ENCODE measurements around the gene TRIM5. TPM values are rescaled to one million over a fixed set of nuclear protein-coding genes. Genes with fewer than 3 reads are reported as not detected.

Gene TRIM5
- total RNA-seq, 1 experiment from 2014 or later = 21.5 TPM

- H3K23ac ChIP-seq (ENCODE audit: insufficient read length, low read depth, low read length) = no peak overlapping the region
- no peaks in the 10 kb centered on the region for H3K27me3 ChIP-seq (ENCODE audit: insufficient read depth, low read length)
- H2BK20ac ChIP-seq (ENCODE audit: low read depth, low read length, poor library complexity, severe bottlenecking) = no peak overlapping the region
- no peak overlapping the region for H2AK5ac ChIP-seq (ENCODE audit: insufficient read length, low read length)
- no peaks in the 10 kb centered on the region for H3K9me3 ChIP-seq (ENCODE audit: control insufficient read depth, low read depth, low read length)
- no peak overlapping the region for H3K4ac ChIP-seq (ENCODE audit: low read depth, low read length)
- H3K14ac ChIP-seq (ENCODE audit: insufficient read depth, low read length) = no peak overlapping the region
- DNase-seq = no peak
- H2BK120ac ChIP-seq (ENCODE audit: low read depth, low read length, poor library complexity, severe bottlenecking) = no peak overlapping the region
- no peak overlapping the region for H4K5ac ChIP-seq (ENCODE audit: insufficient read length, low read depth, low read length)
- no peak overlapping the region for H2AFZ ChIP-seq (ENCODE audit: low read length)
- H3K56ac ChIP-seq (ENCODE audit: insufficient read length, low read depth, low read length) = no peak overlapping the region
- H2BK12ac ChIP-seq (ENCODE audit: insufficient read length, low read depth, low read length) = no peak overlapping the region
- WGBS (ENCODE audit: extremely low coverage, insufficient read length, low lambda C conversion rate) = no CpG with 5 or more reads among the region's 3 CpGs
- no peaks in the 10 kb centered on the region for H3K9me3 Mint-ChIP-seq
- H3K27me3 Mint-ChIP-seq (ENCODE audit: low read depth) = no peaks in the 10 kb centered on the region
- no peak overlapping the region for H3K18ac ChIP-seq (ENCODE audit: insufficient read length, low read depth, low read length)
- no peak overlapping the region for H3T11ph ChIP-seq (ENCODE audit: low read length)
- H2BK5ac ChIP-seq (ENCODE audit: insufficient read length, low read length) = no peak overlapping the region
- no peak overlapping the region for H3K9ac ChIP-seq (ENCODE audit: extremely low read depth, insufficient read length, low read length)
- H3K36me3 Mint-ChIP-seq (ENCODE audit: insufficient read depth in 1 of 3, low read depth in 3 of 3) = no peaks in the 10 kb centered on the region
- H4K8ac ChIP-seq (replicated peaks; ENCODE audit: insufficient read length, low read depth, low read length) = no peak overlapping the region
- no peaks in the 10 kb centered on the region for H3K23me2 ChIP-seq (ENCODE audit: insufficient read length, low read depth, low read length, poor library complexity, severe bottlenecking)
- no peaks in the 10 kb centered on the region; the same call in 1 of the 2 replicates for H3K79me2 ChIP-seq (ENCODE audit: insufficient read depth, low read length)
- peaks cover 13% of the 10 kb centered on the region; the same call in 1 of the 2 replicates for H3K4me1 ChIP-seq (ENCODE audit: insufficient read depth, low read length)
- TF ChIP-seq CTCF (conservative IDR thresholded peaks at IDR 0.05) = no peak
- no peaks in the 10 kb centered on the region for H4K20me1 ChIP-seq (ENCODE audit: control insufficient read depth, insufficient read depth, insufficient read length)
- no peak overlapping the region for H2BK15ac ChIP-seq (ENCODE audit: low read depth, low read length)
- H4K91ac ChIP-seq (ENCODE audit: insufficient read length, low read depth, low read length) = no peak overlapping the region
- peaks cover 17% of the 10 kb centered on the region in 2 experiments for H3K4me1 Mint-ChIP-seq
- no peak overlapping the region for H3K4me2 ChIP-seq (ENCODE audit: insufficient read depth, insufficient read length, low read length)
- H3K4me3 Mint-ChIP-seq = no peak overlapping the region
- H3K27ac Mint-ChIP-seq = no peak overlapping the region
- H3K27ac ChIP-seq (ENCODE audit: insufficient read length, low read depth, low read length) = no peak overlapping the region
- H3K79me1 ChIP-seq (ENCODE audit: insufficient read depth, low read depth, low read length, poor library complexity, severe bottlenecking) = no peaks in the 10 kb centered on the region
Measured at GRCh38 chr11:5618807-5619206, 66.1 kb downstream of the TRIM5 start.

Other genes starting within 250 kb of the TRIM5 start
- not detected in 2 replicates for gene OR51I1, start 243.6 kb downstream of the TRIM5 start, total RNA-seq (2021)
- gene OR51I2, start 235.8 kb downstream of the TRIM5 start, total RNA-seq (2021) = not detected in 2 replicates
- gene OR52D1, start 196.4 kb downstream of the TRIM5 start, total RNA-seq (2021) = not detected in 2 replicates
- gene UBQLN3, start 175.1 kb downstream of the TRIM5 start, total RNA-seq (2021) = not detected in 2 replicates
- not detected in 2 replicates for gene UBQLNL, start 168.4 kb downstream of the TRIM5 start, total RNA-seq (2021)
- gene OR52H1, start 136.5 kb downstream of the TRIM5 start, total RNA-seq (2021) = not detected in 2 replicates
- not detected in 2 replicates for gene OR52B6, start 104.2 kb downstream of the TRIM5 start, total RNA-seq (2021)
- gene TRIM6, start 88.4 kb downstream of the TRIM5 start, total RNA-seq (2021) = 14.1 and 17.9 TPM in 2 replicates
- 0.35 and 0.59 TPM in 2 replicates for gene TRIM34, start 60.1 kb downstream of the TRIM5 start, total RNA-seq (2021)
- 78.6 and 79.9 TPM in 2 replicates for gene TRIM22, start 4.7 kb upstream of the TRIM5 start, total RNA-seq (2021)
- gene OR56B1, start 51.4 kb upstream of the TRIM5 start, total RNA-seq (2021) = not detected in 2 replicates
- gene OR52N4, start 69.2 kb upstream of the TRIM5 start, total RNA-seq (2021) = not detected in 2 replicates
- not detected in 2 replicates for gene OR52N5, start 98.3 kb upstream of the TRIM5 start, total RNA-seq (2021)
- not detected in 2 replicates for gene OR52N1, start 106.2 kb upstream of the TRIM5 start, total RNA-seq (2021)
- not detected in 2 replicates for gene OR52N2, start 123.8 kb upstream of the TRIM5 start, total RNA-seq (2021)
- not detected in 2 replicates for gene OR52E6, start 156.8 kb upstream of the TRIM5 start, total RNA-seq (2021)
- gene OR52E8, start 172.6 kb upstream of the TRIM5 start, total RNA-seq (2021) = not detected in 2 replicates
- not detected in 2 replicates for gene OR52E4, start 195.6 kb upstream of the TRIM5 start, total RNA-seq (2021)
- not detected in 2 replicates for gene OR52E5, start 208.1 kb upstream of the TRIM5 start, total RNA-seq (2021)